GM20000 (cell line): ENCODE results near the gene AQR.
"Not testable (repeated sequence)": the region's sequence is repeated elsewhere in the genome, so short reads cannot be mapped to it uniquely, and the experiment has no call there.

Experiments
- DNase-seq: peaks from one replicate; pipeline ENCODE4 v3.0.0; 2012; ENCODE audit warnings: low spot score
- CTCF ChIP-seq: IDR thresholded peaks from 2 replicates; pipeline ENCODE4 v1.5.1; 2012; ENCODE audit warnings: mild to moderate bottlenecking, control low read depth; ENCODE audit errors: extremely low read depth, missing control alignments

The AQR gene

DNA sequence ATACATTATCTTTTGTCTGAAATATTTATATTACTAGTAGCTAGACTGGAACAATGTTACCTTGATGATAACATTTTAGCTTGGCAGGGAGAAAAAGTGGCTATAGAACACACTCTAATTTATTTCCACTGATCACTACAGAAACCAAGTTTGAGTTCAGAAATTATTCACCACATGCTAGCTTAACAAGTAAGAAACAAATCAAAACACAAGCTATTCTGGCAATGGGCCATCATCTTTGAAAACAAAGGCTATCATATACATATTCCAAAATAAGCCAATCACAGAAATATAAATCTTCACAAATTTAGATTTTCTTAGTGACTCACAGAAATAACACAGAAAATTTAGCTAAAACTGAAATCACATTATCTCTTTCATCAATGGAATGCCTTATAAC lies 17.1 kb downstream of the AQR start:
- no peak for DNase-seq
- no peak for TF ChIP-seq CTCF

GRCh38 chr15:34951993-34952392 lies 17.5 kb downstream of the AQR start:
- no peak for DNase-seq
- TF ChIP-seq CTCF = no peak

- DNase-seq = no peak
- TF ChIP-seq CTCF = no peak
These were observed 24.6 kb downstream of the AQR start for GRCh38 chr15:34944936-34945335.

GRCh38 chr15:34943711-34944110 lies 25.8 kb downstream of the AQR start:
- DNase-seq = no peak

DNA sequence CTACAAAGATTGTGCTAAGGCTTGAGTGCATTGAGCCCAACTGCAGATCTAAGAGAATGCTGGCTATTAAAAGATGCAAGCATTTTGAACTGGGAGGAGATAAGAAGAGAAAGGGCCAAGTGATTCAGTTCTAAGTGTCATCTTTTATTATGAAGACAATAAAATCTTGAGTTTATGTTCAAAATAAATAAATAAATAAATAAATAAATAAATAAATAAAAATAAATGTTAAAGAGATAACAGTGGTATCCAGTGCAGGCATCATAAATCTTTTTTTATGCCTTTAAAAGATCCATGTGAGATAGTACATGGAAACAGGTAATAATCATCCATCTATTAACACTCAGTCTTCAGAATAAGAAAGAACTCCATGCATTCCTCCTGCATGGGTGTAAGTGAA lies 26.3 kb downstream of the AQR start:
- not testable (repeated sequence) for DNase-seq

More at GRCh38 chr15:34943711-34944110, 25.8 kb downstream of the AQR start:
- TF ChIP-seq CTCF = no peak

DNA sequence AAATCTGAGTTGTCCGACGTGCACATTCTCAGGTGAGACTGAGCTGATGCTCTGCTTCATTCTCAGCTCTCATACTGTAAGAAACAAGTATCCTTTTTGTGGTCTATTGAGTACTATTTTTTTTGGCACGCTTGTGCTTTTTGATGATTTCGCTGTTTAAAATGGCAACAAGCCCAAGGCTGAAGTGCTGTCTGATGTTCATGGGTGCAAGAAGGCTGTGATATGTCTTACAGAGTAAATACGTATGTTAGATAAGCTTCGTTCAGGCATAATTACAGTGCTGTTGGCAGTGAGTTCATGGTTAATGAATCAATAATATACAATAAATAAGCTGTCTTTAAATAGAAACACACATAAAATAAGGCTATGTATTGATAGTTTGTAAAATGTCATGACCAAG lies 27.2 kb downstream of the AQR start:
- DNase-seq = no peak
- no peak for TF ChIP-seq CTCF

GRCh38 chr15:34941831-34942230 lies 27.7 kb downstream of the AQR start:
- no peak for TF ChIP-seq CTCF
- DNase-seq = no peak

GRCh38 chr15:34941185-34941698 lies 28.3 kb downstream of the AQR start:
- no peak for TF ChIP-seq CTCF
- DNase-seq = no peak
